ENCODE measurements around the gene PEX5. TPM values are rescaled to one million over a fixed set of nuclear protein-coding genes. Genes with fewer than 3 reads are reported as not detected.

Gene PEX5
- total and polyA plus RNA-seq, 2 experiments from 2014 or later = 7.5 to 72.0 TPM

DNA sequence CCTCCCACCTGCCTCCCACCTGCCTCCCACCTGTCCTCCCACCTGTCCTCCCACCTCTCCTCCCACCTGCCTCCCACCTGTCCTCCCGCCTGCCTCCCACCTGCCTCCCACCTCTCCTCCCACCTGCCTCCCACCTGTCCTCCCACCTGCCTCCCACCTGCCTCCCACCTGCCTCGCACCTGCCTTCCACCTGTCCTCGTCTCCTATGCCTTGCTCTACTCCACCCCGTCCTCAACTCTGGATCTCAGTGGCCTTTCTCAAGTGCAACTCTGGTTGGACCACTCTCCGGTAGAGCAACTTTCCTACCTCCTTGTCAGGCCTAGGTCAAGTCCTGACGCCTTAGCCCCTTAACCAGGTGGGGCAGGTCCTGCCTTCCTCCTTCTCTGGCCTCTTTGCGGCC, 29.3 kb upstream of the PEX5 start:
- H3K27me3 Mint-ChIP-seq (ENCODE audit: insufficient read depth, low read depth, poor library complexity) = peaks cover 11% of the 10 kb centered on the region
- TF ChIP-seq JUNB (IDR thresholded peaks at IDR 0.05; ENCODE audit: unreplicated experiment) = no peak
- TF ChIP-seq POLR2AphosphoS5 (IDR thresholded peaks at IDR 0.05; ENCODE audit: low read depth) = no peak
- no peak for TF ChIP-seq EZH2phosphoT487 (IDR thresholded peaks at IDR 0.05; ENCODE audit: unreplicated experiment)
- TF ChIP-seq ZNF114 (CRISPR knock-in tag; IDR thresholded peaks at IDR 0.05) = no peak
- TF ChIP-seq, protein P1, sequence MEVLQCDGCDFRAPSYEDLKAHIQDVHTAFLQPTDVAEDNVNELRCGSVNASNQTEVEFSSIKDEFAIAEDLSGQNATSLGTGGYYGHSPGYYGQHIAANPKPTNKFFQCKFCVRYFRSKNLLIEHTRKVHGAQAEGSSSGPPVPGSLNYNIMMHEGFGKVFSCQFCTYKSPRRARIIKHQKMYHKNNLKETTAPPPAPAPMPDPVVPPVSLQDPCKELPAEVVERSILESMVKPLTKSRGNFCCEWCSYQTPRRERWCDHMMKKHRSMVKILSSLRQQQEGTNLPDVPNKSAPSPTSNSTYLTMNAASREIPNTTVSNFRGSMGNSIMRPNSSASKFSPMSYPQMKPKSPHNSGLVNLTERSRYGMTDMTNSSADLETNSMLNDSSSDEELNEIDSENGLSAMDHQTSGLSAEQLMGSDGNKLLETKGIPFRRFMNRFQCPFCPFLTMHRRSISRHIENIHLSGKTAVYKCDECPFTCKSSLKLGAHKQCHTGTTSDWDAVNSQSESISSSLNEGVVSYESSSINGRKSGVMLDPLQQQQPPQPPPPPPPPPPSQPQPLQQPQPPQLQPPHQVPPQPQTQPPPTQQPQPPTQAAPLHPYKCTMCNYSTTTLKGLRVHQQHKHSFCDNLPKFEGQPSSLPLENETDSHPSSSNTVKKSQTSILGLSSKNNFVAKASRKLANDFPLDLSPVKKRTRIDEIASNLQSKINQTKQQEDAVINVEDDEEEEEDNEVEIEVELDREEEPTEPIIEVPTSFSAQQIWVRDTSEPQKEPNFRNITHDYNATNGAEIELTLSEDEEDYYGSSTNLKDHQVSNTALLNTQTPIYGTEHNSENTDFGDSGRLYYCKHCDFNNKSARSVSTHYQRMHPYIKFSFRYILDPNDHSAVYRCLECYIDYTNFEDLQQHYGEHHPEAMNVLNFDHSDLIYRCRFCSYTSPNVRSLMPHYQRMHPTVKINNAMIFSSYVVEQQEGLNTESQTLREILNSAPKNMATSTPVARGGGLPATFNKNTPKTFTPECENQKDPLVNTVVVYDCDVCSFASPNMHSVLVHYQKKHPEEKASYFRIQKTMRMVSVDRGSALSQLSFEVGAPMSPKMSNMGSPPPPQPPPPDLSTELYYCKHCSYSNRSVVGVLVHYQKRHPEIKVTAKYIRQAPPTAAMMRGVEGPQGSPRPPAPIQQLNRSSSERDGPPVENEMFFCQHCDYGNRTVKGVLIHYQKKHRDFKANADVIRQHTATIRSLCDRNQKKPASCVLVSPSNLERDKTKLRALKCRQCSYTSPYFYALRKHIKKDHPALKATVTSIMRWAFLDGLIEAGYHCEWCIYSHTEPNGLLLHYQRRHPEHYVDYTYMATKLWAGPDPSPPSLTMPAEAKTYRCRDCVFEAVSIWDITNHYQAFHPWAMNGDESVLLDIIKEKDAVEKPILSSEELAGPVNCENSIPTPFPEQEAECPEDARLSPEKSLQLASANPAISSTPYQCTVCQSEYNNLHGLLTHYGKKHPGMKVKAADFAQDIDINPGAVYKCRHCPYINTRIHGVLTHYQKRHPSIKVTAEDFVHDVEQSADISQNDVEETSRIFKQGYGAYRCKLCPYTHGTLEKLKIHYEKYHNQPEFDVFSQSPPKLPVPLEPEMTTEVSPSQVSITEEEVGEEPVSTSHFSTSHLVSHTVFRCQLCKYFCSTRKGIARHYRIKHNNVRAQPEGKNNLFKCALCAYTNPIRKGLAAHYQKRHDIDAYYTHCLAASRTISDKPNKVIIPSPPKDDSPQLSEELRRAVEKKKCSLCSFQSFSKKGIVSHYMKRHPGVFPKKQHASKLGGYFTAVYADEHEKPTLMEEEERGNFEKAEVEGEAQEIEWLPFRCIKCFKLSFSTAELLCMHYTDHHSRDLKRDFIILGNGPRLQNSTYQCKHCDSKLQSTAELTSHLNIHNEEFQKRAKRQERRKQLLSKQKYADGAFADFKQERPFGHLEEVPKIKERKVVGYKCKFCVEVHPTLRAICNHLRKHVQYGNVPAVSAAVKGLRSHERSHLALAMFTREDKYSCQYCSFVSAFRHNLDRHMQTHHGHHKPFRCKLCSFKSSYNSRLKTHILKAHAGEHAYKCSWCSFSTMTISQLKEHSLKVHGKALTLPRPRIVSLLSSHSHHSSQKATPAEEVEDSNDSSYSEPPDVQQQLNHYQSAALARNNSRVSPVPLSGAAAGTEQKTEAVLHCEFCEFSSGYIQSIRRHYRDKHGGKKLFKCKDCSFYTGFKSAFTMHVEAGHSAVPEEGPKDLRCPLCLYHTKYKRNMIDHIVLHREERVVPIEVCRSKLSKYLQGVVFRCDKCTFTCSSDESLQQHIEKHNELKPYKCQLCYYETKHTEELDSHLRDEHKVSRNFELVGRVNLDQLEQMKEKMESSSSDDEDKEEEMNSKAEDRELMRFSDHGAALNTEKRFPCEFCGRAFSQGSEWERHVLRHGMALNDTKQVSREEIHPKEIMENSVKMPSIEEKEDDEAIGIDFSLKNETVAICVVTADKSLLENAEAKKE (CRISPR knock-in tag; IDR thresholded peaks at IDR 0.05) = no peak
- TF ChIP-seq, protein P2, sequence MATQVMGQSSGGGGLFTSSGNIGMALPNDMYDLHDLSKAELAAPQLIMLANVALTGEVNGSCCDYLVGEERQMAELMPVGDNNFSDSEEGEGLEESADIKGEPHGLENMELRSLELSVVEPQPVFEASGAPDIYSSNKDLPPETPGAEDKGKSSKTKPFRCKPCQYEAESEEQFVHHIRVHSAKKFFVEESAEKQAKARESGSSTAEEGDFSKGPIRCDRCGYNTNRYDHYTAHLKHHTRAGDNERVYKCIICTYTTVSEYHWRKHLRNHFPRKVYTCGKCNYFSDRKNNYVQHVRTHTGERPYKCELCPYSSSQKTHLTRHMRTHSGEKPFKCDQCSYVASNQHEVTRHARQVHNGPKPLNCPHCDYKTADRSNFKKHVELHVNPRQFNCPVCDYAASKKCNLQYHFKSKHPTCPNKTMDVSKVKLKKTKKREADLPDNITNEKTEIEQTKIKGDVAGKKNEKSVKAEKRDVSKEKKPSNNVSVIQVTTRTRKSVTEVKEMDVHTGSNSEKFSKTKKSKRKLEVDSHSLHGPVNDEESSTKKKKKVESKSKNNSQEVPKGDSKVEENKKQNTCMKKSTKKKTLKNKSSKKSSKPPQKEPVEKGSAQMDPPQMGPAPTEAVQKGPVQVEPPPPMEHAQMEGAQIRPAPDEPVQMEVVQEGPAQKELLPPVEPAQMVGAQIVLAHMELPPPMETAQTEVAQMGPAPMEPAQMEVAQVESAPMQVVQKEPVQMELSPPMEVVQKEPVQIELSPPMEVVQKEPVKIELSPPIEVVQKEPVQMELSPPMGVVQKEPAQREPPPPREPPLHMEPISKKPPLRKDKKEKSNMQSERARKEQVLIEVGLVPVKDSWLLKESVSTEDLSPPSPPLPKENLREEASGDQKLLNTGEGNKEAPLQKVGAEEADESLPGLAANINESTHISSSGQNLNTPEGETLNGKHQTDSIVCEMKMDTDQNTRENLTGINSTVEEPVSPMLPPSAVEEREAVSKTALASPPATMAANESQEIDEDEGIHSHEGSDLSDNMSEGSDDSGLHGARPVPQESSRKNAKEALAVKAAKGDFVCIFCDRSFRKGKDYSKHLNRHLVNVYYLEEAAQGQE (IDR thresholded peaks at IDR 0.05; ENCODE audit: unreplicated experiment) = no peak
- TF ChIP-seq, protein P3, sequence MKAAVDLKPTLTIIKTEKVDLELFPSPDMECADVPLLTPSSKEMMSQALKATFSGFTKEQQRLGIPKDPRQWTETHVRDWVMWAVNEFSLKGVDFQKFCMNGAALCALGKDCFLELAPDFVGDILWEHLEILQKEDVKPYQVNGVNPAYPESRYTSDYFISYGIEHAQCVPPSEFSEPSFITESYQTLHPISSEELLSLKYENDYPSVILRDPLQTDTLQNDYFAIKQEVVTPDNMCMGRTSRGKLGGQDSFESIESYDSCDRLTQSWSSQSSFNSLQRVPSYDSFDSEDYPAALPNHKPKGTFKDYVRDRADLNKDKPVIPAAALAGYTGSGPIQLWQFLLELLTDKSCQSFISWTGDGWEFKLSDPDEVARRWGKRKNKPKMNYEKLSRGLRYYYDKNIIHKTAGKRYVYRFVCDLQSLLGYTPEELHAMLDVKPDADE (IDR thresholded peaks at IDR 0.05) = no peak
- TF ChIP-seq CREB1 (CRISPR knock-in tag; IDR thresholded peaks at IDR 0.05; ENCODE audit: low read depth) = no peak
- TF ChIP-seq EZH2 (IDR thresholded peaks at IDR 0.05; ENCODE audit: low read depth, unreplicated experiment) = no peak
- no peak for TF ChIP-seq ZNF331 (CRISPR knock-in tag; IDR thresholded peaks at IDR 0.05; ENCODE audit: low read depth)
- TF ChIP-seq, protein P4, sequence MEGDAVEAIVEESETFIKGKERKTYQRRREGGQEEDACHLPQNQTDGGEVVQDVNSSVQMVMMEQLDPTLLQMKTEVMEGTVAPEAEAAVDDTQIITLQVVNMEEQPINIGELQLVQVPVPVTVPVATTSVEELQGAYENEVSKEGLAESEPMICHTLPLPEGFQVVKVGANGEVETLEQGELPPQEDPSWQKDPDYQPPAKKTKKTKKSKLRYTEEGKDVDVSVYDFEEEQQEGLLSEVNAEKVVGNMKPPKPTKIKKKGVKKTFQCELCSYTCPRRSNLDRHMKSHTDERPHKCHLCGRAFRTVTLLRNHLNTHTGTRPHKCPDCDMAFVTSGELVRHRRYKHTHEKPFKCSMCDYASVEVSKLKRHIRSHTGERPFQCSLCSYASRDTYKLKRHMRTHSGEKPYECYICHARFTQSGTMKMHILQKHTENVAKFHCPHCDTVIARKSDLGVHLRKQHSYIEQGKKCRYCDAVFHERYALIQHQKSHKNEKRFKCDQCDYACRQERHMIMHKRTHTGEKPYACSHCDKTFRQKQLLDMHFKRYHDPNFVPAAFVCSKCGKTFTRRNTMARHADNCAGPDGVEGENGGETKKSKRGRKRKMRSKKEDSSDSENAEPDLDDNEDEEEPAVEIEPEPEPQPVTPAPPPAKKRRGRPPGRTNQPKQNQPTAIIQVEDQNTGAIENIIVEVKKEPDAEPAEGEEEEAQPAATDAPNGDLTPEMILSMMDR (conservative IDR thresholded peaks at IDR 0.05; ENCODE audit: low read depth in 2 of 2) = no peak

More for the DNA sequence above, 29.3 kb upstream of the PEX5 start:
- Histone ChIP-seq H3F3A (replicated peaks; ENCODE audit: low read depth) (no peaks in the 10 kb centered on the region), H2AFZ (no peak overlapping the region), H3K9me2 (ENCODE audit: insufficient read depth) (peaks cover 9% of the 10 kb centered on the region; the same call in 1 of the 2 replicates), H3K27ac (ENCODE audit: low read depth) (no peak overlapping the region), H3K27me3 (ENCODE audit: insufficient read depth) (peaks cover 7% of the 10 kb centered on the region; the same call in 1 of the 2 replicates), H4K20me1 (replicated peaks; ENCODE audit: insufficient read depth) (no peaks in the 10 kb centered on the region), H3K36me3 (ENCODE audit: insufficient read depth) (no peaks in the 10 kb centered on the region), H3K79me2 (replicated peaks; ENCODE audit: insufficient read depth) (no peaks in the 10 kb centered on the region), H3K4me1 (ENCODE audit: insufficient read depth) (no peaks in the 10 kb centered on the region), H3K4me3 (no peak overlapping the region), H3K4me2 (no peak overlapping the region)
- no peak for DNase-seq (ENCODE audit: low spot score)
- Mint-ChIP-seq H3K9me3 (peaks cover 19% of the 10 kb centered on the region), H3K36me3 (ENCODE audit: low read depth) (peaks cover 8% of the 10 kb centered on the region), H3K4me3 (no peak overlapping the region), H3K27ac (no peak overlapping the region), H3K4me1 (peaks cover 5% of the 10 kb centered on the region; the same call in 2 of the 3 replicates)
- no peak for ATAC-seq
